Transverse colon (tissue), 3 donors: ENCODE data around the gene PCDHGA9.

ENCODE experiments used
- CTCF ChIP-seq, 5 experiments: fragments of 200-600 bp in 3 of 5; fragments of 450-650 bp in 2 of 5; sonication (generic) in 3 of 5; IDR thresholded peaks; 1 replicate in 2 of 5; 2 replicates in 3 of 5; pipeline ENCODE4 v1.5.1; 2016 to 2017; ENCODE audit warnings: antibody characterized with exemption in 5 of 5, inconsistent platforms in 3 of 5, mild to moderate bottlenecking in 2 of 5, moderate library complexity in 1 of 5
- EP300 ChIP-seq: sonication (generic); formaldehyde crosslinking; IDR thresholded peaks from one replicate; pipeline ENCODE4 v1.6.1; 2017; ENCODE audit warnings: antibody characterized with exemption, low read depth

DNA sequence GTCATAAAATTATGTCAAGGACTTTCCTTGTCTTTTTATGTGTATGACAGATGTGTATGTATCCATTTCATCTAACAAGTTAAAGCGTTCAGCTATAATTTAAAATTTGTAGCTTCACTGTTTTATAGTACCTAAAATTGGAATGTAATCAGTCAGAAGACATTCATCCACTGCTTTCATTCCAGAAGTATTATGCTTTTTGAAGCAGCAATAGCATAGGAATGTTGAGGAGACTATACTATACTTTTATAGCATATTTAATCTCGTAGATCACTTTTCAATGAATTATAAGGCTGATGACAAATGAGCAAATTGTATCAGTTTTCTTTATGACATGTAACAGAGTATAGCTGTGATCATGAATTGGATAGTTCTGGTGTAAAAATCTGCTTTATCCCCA lies 34.6 kb downstream of the PCDHGA9 start:
- TF ChIP-seq EP300 (no peak), CTCF (IDR thresholded peaks at IDR 0.05) (no peak)
